GM19099 (cell line): ENCODE results near the gene CEP104.

Experiments
- POLR2A ChIP-seq: IDR thresholded peaks from 3 replicates; pipeline ENCODE4 v1.6.1; 2011; ENCODE audit warnings: low read depth; ENCODE audit not compliant: insufficient read length; ENCODE audit errors: extremely low read depth

CEP104 gene

DNA sequence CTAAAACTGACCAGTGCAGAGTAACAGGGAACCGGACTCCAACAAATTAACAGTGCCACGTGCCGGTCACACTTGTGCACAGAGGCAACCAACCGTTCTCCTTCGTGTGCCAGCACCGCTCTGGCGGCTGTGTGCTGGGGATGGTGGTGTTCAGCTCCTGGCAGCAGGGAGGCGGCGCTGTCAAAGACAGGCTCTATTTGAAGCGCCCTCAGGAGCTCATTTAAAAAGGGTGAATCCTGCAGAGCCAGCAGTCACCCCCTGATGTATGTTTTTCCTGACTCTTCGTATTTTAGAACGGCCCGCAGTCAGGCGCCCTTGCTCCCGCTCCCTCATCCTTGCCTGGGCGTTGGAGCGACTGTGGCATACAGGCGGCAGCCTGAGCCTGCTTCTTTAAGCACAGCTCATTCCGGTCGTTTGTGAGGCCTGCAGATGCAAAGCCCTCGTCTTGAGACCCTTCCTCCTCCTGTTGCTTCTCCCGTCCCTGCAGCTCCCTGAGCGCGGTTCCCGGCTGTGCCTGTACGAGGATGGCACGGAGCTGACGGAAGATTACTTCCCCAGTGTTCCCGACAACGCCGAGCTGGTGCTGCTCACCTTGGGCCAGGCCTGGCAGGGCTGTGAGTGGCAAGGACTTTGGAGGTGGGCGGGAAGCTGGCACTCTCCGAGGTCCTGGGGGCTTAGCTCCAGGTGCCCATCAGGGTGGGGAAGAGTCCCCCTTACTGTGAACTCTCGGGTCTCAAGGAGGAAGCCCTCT lies 1.4 kb upstream of the CEP104 start:
- no peak for TF ChIP-seq POLR2A

DNA sequence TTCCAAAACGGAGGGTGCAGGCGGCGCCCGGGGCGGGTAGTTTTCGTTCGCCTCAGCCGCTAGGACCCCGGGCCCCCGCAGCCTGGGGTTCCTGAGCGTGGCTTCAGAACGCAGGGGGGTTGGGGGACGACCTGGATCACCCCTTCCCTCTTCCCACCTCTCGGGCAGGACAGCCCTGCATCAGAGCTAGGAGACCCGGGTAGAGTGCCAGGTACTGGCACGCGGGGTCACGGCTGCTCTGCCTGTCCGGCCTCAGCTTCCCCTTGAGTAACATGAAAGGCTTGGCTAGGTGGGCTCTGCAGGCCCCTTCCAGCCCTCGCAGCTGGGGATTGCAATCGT lies 749 bp upstream of the CEP104 start:
- TF ChIP-seq POLR2A = no peak

DNA sequence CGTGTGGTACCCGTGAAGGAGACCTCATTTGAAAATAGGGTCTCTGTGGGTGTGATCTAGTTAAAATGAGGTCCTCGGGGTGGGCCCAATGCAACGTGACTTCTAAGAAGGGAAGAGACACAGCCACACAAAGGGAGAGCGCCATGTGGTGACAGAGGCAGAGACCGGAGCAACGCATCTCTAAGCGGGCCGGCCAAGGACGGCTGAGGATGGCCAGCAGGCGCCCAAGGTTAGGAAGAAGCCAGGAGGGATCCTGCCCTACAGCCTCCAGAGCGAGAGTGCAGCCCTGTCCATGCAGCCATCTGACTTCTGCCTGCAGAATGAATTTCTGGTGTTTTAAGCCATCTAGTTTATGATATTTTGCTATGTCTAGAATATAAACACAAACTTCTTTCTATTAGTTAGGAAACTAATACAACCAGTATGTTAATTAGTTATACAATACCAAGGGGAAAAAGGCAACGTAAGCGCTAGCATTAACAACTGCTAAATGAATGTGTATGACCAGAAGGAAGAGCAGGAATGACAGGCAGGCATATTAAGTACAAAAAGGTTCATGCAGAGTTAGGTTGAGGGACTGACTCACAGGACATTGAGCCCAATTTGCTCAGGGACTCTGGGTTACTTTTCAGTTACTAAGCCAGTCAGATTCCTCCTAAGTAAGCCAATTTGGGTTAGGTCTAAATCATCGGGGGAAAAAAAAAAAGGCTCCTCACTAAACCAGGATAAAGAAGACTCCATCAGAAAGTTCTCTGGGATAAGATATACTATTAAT lies 4.1 kb downstream of the CEP104 start:
- no peak for TF ChIP-seq POLR2A

DNA sequence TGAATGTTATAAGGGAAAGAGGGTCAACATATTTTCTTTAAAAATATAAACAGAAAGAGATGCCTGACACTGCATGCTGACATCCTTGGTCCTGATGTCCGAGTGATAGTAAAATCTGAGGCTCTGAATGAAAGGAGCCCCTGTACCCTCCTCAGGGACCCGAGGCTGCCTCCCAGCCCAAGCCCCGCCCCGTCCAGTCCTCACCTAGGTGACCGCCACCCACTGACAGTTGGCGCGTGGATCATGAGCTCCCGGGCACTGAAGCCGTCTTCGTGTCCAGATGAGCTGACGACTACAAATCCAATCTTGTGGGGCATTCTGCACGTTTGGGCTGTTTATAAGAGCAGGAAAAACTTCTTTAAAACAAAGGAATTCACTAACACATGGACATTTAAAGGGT lies 4.9 kb downstream of the CEP104 start:
- no peak for TF ChIP-seq POLR2A

DNA sequence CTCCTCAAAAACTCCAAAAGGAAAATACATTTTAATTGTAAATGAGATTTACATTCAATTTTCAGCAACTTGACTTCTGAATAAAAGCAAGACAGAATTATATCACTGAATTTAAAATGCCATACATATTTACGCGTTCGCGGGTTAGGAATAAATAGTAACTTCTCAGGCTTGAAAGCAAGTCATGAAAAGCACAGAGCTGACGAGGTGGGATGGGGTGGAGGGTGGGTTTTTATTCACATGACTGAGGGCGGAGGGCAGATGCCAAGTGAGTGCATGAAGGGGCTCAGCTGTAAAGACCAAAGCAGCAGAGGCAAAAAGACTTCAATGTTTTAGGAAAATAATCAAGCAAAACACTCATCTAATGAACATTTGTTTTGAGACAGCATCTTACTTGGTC lies 5.7 kb downstream of the CEP104 start:
- no peak for TF ChIP-seq POLR2A

DNA sequence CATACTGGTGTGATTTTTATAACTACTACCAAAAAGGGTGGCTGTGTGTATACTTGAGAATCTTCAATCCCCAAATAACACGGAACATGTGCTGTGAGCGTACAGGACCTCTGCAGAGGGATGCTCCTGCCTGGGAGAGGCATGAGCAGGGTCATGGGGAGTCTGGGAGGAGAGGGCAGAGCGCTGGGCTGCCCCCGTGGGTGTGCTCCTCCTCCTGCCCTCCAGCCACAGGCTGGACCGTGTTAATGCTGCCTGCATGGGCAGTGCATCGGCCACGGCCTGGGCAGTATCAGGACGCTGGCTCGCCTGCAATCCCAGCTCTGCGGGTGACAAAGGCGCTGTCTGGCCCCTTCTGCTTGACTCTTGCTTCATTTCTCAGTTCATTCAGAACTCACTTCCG lies 6.2 kb downstream of the CEP104 start:
- TF ChIP-seq POLR2A = no peak

DNA sequence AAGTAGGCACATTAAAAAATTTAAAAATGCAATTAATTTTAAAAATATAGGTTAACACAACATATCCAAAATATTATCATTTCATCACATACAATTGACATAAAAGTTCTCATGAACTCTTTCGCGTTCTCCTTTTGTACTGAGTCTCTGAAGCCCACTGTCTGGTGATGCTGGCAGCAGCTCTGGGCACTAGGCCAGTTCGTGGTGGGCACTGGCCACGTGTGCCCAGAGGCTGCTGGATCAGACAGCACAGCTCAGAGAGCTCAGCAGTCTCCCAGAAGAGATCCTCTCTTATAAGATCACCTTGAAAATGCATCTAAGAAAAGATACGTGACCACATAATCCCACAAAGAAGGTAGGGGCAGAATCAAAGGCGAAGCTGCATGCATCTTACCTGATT lies 9.9 kb downstream of the CEP104 start:
- TF ChIP-seq POLR2A = no peak

DNA sequence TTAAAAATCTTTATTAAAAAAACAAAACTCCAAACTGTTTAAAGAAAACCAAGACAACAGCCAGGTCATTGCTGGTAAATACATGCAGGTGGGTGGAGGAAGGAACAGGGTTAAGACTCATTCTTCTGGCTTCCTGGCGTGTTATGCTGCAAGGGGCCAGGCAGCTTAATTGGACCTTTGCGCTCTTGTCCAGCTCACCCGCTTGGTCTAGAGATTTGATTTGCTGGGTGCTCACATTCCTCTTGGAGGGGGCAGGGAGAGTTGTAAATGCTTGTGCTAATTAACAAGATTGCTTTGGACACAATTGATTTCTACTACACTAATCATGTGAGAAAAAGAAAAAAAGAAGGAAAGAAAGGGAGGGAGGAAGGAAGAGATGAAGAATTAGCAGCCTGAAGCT lies 10.5 kb downstream of the CEP104 start:
- TF ChIP-seq POLR2A = no peak

DNA sequence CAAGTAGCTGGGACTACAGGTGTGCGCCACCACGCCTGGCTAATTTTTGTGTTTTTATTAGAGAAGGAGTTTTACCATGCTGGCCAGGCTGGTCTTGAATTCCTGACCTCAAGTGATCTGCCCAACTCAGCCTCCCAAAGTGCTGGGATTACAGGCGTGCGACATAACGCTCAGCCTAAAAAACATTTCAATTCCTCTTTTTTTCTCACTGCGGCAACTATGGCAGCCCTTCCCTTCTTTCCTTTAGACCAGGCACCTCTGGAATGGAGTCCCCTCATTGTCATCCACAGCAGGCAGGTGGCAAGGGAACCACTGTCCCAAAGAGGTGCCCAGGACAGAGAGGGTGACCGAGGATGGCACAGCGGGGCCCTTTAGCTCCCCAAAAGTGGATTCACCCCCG lies 14.1 kb downstream of the CEP104 start:
- no peak for TF ChIP-seq POLR2A

DNA sequence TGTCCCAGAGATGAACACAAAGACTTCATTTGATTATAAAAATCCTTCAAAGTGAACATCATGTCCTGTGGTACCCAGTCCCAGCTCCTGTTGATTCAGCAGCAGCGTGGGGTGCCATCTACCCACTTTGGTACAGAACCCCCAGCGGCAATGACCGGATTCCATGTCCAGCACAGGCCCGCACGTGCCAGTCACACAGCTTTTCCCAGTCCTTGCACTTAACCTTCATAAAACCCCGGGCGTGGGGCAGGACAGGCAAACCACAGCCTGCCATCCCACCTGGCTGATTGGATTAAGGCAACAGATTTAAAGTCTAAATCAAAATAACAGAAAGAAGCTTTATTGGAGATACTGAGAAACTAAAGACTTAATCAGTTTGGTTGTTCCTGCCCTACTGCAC lies 15.5 kb downstream of the CEP104 start:
- TF ChIP-seq POLR2A = no peak

DNA sequence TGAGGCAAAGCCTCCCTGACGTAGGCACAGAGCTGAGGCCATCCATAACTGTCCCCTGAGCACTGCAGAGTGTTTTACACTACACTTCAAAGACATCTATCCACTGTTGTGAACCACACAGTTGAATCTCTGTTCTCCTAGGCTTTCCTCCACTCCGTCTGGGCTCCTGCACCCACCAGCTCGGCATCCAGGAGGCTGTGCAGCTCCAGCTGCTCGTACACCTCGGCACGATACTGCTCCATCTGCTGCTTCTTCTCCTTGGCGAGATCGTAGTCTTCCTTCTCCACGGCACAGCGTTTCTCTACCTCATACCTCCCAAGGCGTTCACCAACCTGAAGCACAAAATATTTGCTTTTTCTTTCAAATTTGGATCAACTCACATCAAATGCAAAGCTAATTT lies 18.2 kb downstream of the CEP104 start:
- TF ChIP-seq POLR2A = no peak

DNA sequence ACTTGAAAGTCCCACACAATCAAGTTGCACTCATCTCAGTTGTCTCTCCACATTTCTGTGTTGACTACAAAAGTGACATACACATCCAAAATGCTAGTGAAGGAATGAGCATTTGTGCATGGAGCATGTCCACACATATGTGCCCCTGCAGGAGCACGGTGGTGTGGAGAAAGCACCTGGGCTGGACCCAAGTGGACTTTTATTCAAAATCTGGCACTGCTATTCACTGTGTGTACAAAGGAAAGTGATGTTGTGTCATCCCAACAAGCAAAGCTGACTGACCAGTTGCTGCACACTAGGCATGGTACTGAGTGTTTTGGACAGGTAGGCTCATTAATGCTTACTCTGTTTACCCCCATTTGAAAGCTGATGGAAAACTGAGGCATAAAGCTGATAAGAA lies 19.3 kb downstream of the CEP104 start:
- no peak for TF ChIP-seq POLR2A

DNA sequence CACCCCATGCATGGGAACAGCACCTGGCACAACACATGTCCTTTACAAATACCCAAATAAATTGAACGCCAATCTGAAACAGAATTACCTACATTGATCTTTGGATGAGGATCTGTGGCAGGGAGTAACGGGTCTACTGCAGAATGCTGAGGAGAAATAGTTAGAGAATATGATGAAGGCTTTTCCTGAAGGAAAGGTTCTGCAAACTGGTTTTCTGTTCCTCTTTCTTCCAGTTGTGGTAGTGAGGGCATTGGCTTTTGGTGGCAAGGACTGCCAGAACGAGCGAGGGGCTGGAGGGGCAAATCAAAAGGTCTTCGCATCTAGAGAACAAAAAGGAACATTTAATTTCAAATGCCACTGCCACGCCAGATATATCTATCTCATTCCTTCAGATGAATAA lies 19.8 kb downstream of the CEP104 start:
- no peak for TF ChIP-seq POLR2A

DNA sequence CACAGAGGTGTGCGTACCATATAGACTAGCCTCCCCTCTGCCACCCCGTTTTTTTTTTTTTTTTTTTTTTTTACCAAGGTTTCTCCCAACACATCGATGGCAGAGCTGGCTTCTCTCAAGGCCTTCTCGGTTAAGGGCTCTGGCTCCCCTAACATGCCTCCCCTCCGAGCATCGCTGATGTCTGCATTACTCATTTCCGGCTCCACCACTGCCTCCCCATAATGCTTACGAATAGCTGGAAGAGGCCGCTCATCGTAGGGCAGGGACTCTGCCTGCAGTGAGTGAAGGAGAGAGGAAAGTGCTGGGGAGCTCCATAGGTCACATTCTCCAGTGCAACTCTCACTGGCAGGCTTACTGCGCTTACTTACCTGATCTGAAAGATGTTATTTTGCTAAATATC lies 20.6 kb downstream of the CEP104 start:
- no peak for TF ChIP-seq POLR2A

DNA sequence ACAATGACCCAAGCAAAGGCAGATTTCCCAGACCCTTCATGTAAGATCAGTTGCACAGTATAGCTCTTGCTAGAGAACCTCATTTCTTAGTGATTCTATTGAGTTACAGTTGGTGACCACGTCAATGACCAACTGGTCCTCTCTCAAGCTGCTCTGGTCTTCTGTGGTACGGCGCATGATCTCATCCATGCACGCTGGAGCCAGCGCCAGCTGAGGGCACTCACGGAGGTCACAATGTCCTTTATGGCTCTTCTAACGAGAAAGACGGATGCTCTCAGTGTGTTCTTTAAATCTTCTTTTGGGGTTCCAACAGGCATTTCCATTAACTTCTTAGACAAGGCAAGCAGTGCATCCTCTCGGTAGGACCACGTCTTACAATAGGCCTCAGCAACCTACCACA lies 22.3 kb downstream of the CEP104 start:
- no peak for TF ChIP-seq POLR2A

DNA sequence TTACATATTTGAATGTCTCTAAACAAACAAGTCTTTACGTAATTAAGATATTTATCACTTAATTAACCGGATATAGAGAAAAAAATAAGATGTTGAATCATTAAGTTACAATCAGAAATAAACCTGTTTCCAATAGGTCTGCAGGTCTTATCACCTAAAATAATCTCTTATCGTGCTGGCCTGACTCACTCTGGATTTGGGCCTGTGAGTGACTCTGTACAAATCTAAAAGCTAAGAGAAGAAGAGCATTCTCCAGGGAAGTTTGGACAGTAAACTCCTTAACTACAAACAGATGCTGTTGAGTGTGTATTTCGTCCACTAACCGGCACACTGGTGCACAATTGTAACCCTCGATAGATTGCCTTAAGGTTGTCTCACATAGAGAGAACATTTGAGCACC lies 25.3 kb downstream of the CEP104 start:
- TF ChIP-seq POLR2A = no peak
